Smooth muscle cell (in vitro differentiated cells): Measurements from ENCODE around the gene APRT. TPM values are rescaled to one million over a fixed set of nuclear protein-coding genes. Genes with fewer than 3 reads are reported as not detected.

Experiments used
- DNase-seq: peaks from one replicate; lab custom pipeline; 2025; ENCODE audit not compliant: unreplicated experiment; lab: John Stamatoyannopoulos, UW
- H2AFZ ChIP-seq: fragments of 200-600 bp; sonication (generic); 2 replicates; pipeline ENCODE4 v1.6.0; 2016; ENCODE audit warnings: antibody characterized with exemption, low read depth, mild to moderate bottlenecking
- H3F3A ChIP-seq: fragments of 200-600 bp; sonication (generic); 2 replicates; pipeline ENCODE4 v1.6.0; 2017; ENCODE audit warnings: antibody characterized with exemption, low read depth
- H3K27ac ChIP-seq: fragments of 200-600 bp; sonication (generic); 2 replicates; pipeline ENCODE4 v1.5.1; 2016; ENCODE audit warnings: low read depth, mild to moderate bottlenecking
- H3K27me3 ChIP-seq: fragments of 200-600 bp; sonication (generic); 2 replicates; pipeline ENCODE4 v1.6.1; 2016; ENCODE audit warnings: low read depth, mild to moderate bottlenecking
- H3K36me3 ChIP-seq: fragments of 200-600 bp; sonication (generic); 2 replicates; pipeline ENCODE4 v1.5.1; 2016; ENCODE audit warnings: low read depth
- H3K4me1 ChIP-seq: fragments of 200-600 bp; sonication (generic); 2 replicates; pipeline ENCODE4 v1.5.1; 2016; ENCODE audit warnings: low read depth
- H3K4me2 ChIP-seq: fragments of 200-600 bp; sonication (generic); 2 replicates; pipeline ENCODE4 v1.6.0; 2016; ENCODE audit warnings: mild to moderate bottlenecking
- H3K4me3 ChIP-seq: fragments of 200-600 bp; sonication (generic); 2 replicates; pipeline ENCODE4 v1.5.1; 2016; ENCODE audit warnings: mild to moderate bottlenecking
- H3K79me2 ChIP-seq: fragments of 200-600 bp; sonication (generic); 2 replicates; pipeline ENCODE4 v1.6.0; 2016; ENCODE audit warnings: low read depth, mild to moderate bottlenecking
- H3K9ac ChIP-seq: fragments of 200-600 bp; sonication (generic); 2 replicates; pipeline ENCODE4 v1.6.0; 2016; ENCODE audit warnings: low read depth
- H3K9me3 ChIP-seq: fragments of 200-600 bp; sonication (generic); replicated peaks from 2 replicates; pipeline ENCODE4 v1.5.1; 2016; ENCODE audit warnings: low read depth
- H4K20me1 ChIP-seq: fragments of 200-600 bp; sonication (generic); 2 replicates; pipeline ENCODE4 v1.6.0; 2016; ENCODE audit warnings: low read depth
- CTCF ChIP-seq: fragments of 200-600 bp; sonication (generic); IDR thresholded peaks from 2 replicates; pipeline ENCODE4 v1.5.1; 2017; ENCODE audit warnings: borderline replicate concordance, mild to moderate bottlenecking, antibody characterized with exemption; ENCODE audit not compliant: insufficient read depth, poor library complexity, severe bottlenecking
- WGBS: methylation state at CpG from one replicate; pipeline ENCODE4 v1.1.7; 2016; ENCODE audit warnings: low lambda C conversion rate; 5-methylcytosine and 5-hydroxymethylcytosine counted together
- polyA plus RNA-seq: library from polyadenylated mRNA; unstranded; fragments of >200 nt; fragmentation: Nextera tagmentation; extraction: Ambion mirVana; gene quantifications from 2 replicates; pipeline ENCODE4 v1.2.1, GENCODE V29; 2016
- total RNA-seq: library from RNA; depleted of rRNA; stranded (reverse); fragments of >200 nt; gene quantifications from 2 replicates; pipeline ENCODE4 v1.2.3, GENCODE V29; 2014

APRT gene
- total and polyA plus RNA-seq, 2 experiments from 2014 or later = 143 to 200 TPM

GRCh38 chr16:88842806-88843205 lies 31.1 kb upstream of the APRT start:
- Histone ChIP-seq H3K9me3 (no peaks in the 10 kb centered on the region), H3K27me3 (no peaks in the 10 kb centered on the region), H4K20me1 (peaks cover 35% of the 10 kb centered on the region), H3K79me2 (no peaks in the 10 kb centered on the region), H3K4me2 (no peak overlapping the region), H3K27ac (no peak overlapping the region), H3K4me1 (no peaks in the 10 kb centered on the region), H3K9ac (no peak overlapping the region), H3K4me3 (no peak overlapping the region), H3F3A (no peaks in the 10 kb centered on the region), H2AFZ (no peak overlapping the region), H3K36me3 (no peaks in the 10 kb centered on the region)
- TF ChIP-seq CTCF = no peak
- 93% methylated on average over 25 of the region's 25 CpGs for WGBS
- DNase-seq = no peak

GRCh38 chr16:88842308-88842756 lies 30.6 kb upstream of the APRT start:
- Histone ChIP-seq H3K9ac (no peak overlapping the region), H2AFZ (no peak overlapping the region), H3K4me3 (no peak overlapping the region), H4K20me1 (peaks cover 32% of the 10 kb centered on the region), H3K4me1 (no peaks in the 10 kb centered on the region), H3K36me3 (no peaks in the 10 kb centered on the region), H3F3A (no peaks in the 10 kb centered on the region), H3K79me2 (no peaks in the 10 kb centered on the region), H3K27ac (no peak overlapping the region), H3K4me2 (no peak overlapping the region), H3K27me3 (no peaks in the 10 kb centered on the region), H3K9me3 (no peaks in the 10 kb centered on the region)
- WGBS = 97% methylated on average over 15 of the region's 15 CpGs
- no peak for TF ChIP-seq CTCF
- no peak for DNase-seq

DNA sequence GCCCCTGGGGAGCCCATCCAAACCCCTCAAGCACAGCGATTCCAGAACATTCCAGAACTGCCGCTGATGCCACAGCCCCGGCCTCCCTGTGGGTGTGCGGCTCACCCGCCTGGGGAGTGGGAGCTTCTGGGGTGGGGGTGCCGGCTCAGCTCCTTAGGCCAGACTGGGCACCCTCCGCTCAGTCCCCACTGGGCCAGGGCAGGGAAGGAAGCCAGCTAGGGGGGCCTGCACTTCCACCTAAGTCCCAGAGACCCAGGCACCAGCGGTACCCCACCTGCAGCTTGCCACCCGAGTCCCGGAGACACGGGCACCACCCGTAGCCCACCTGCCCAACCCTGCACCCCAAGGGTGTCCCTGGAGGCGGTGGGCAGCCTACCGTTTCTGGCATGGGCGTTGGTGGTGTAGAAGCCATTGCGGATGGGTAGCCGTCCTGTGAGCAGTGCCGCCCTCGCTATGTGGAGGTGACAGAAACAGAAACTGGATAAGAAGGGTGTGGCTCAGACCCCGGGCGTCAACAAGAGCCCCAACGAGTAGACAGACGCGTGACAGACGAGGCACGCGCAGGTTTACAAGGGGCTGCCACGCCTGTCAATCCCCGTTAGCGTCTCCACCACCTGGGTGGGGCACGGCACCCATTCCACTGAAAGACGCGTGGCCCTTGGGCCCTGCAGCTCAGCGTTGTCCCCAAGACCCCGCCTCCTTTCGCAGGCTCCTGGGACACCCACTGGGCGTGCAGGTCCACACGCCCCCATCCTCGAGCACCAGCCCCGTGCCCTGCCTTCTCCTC lies 30.0 kb upstream of the APRT start:
- DNase-seq = no peak
- no peaks in the 10 kb centered on the region for H3F3A ChIP-seq
- no peak overlapping the region for H3K27ac ChIP-seq
- 95% methylated on average over 39 of the region's 40 CpGs for WGBS
- H3K4me2 ChIP-seq = no peak overlapping the region
- no peak for TF ChIP-seq CTCF
- no peaks in the 10 kb centered on the region for H3K79me2 ChIP-seq
- H3K9ac ChIP-seq = no peak overlapping the region
- H3K9me3 ChIP-seq = no peaks in the 10 kb centered on the region
- no peak overlapping the region for H2AFZ ChIP-seq
- H3K36me3 ChIP-seq = no peaks in the 10 kb centered on the region
- H3K27me3 ChIP-seq = no peaks in the 10 kb centered on the region
- H3K4me1 ChIP-seq = no peaks in the 10 kb centered on the region
- peaks cover 26% of the 10 kb centered on the region for H4K20me1 ChIP-seq
- H3K4me3 ChIP-seq = no peak overlapping the region
